SK-N-SH (cell line): ENCODE measurements around the gene UBE2E2.

Source experiments
- SMC3 ChIP-seq: IDR thresholded peaks from 2 replicates; pipeline ENCODE4 v1.6.1; 2012; ENCODE audit warnings: low read depth, low read length, improper control_type of control experiment
- TF ChIP-seq, protein P1 (sequence below): fragments of 200-600 bp; sonication (generic); IDR thresholded peaks from 2 replicates; pipeline ENCODE4 v1.6.1; 2017; ENCODE audit warnings: antibody characterized with exemption, mild to moderate bottlenecking, moderate library complexity

DNA sequence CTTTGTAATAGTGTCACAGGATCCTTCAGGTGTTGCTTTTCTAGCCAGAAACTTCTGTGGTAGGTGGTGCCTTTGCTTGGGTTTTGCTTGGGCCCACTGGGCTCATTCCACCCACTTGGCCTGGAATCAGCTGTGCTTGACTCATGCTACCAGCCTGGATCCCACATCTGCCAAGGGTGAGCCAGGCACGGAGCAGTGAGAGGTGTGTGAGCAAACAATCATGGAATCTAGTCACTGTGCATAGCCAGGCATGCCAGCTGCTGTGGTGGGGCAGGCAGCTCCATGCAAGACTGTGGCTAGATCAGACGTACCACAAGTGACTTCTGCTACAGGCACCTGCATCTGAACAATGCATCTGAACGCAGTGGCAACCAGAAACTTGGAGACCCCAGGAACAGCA is 275.9 kb downstream of the UBE2E2 start:
- TF ChIP-seq, protein P1, sequence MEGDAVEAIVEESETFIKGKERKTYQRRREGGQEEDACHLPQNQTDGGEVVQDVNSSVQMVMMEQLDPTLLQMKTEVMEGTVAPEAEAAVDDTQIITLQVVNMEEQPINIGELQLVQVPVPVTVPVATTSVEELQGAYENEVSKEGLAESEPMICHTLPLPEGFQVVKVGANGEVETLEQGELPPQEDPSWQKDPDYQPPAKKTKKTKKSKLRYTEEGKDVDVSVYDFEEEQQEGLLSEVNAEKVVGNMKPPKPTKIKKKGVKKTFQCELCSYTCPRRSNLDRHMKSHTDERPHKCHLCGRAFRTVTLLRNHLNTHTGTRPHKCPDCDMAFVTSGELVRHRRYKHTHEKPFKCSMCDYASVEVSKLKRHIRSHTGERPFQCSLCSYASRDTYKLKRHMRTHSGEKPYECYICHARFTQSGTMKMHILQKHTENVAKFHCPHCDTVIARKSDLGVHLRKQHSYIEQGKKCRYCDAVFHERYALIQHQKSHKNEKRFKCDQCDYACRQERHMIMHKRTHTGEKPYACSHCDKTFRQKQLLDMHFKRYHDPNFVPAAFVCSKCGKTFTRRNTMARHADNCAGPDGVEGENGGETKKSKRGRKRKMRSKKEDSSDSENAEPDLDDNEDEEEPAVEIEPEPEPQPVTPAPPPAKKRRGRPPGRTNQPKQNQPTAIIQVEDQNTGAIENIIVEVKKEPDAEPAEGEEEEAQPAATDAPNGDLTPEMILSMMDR = no peak
- TF ChIP-seq SMC3 = no peak
